ENCODE data around the gene MYCN. TPM values are rescaled to one million over a fixed set of nuclear protein-coding genes. Genes with fewer than 3 reads are reported as not detected.

MYCN gene
- total RNA-seq, 2 donors from 2014 or later, result 0.21 to 0.81 TPM

DNA sequence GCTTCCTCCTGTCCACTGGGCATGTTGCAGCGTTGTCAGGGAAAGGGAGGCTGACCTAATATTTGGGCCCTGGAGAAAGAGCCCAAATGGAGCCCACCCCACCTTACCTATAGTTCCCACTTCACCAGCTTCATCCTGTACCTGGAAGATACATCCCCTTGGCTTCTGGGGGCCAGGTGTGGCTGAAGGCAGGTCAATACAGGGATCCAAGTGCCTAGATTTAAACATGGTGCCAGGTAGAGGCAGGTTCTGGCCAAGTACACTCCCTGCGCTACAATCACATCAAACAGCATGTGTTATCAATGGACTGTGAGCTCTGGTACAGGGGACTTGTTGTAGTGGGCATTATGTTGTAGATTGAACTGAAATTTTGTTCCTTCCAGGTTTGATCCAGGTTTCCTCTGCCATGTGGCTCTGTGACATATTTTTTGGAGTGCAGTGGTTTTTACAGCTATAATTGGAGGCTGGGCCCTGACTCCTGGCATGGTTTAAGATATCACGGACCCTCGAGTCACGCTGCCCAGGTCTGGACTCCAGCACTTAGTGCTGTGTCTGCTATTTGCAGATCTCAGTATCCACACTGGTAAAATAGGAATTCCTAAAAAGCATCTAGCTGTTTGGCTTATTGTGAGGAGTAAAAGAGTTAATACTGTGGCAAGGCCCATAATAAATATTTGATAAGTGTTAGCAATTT is 23.8 kb downstream of the MYCN start:
- no peaks in the 10 kb centered on the region for H3K36me3 ChIP-seq
- ATAC-seq (ENCODE audit: insufficient number of reproducible peaks, low FRiP score, low read depth), result no peak
- H3K27ac ChIP-seq, result no peak overlapping the region
- no peaks in the 10 kb centered on the region for H3K4me1 ChIP-seq (ENCODE audit: control insufficient read depth in 1 of 2, low read depth in 2 of 2)
- H3K4me3 ChIP-seq, result no peak overlapping the region
- TF ChIP-seq, protein P1, sequence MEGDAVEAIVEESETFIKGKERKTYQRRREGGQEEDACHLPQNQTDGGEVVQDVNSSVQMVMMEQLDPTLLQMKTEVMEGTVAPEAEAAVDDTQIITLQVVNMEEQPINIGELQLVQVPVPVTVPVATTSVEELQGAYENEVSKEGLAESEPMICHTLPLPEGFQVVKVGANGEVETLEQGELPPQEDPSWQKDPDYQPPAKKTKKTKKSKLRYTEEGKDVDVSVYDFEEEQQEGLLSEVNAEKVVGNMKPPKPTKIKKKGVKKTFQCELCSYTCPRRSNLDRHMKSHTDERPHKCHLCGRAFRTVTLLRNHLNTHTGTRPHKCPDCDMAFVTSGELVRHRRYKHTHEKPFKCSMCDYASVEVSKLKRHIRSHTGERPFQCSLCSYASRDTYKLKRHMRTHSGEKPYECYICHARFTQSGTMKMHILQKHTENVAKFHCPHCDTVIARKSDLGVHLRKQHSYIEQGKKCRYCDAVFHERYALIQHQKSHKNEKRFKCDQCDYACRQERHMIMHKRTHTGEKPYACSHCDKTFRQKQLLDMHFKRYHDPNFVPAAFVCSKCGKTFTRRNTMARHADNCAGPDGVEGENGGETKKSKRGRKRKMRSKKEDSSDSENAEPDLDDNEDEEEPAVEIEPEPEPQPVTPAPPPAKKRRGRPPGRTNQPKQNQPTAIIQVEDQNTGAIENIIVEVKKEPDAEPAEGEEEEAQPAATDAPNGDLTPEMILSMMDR (IDR thresholded peaks at IDR 0.05), result no peak
- H3K27me3 ChIP-seq (replicated peaks; ENCODE audit: insufficient read depth), result no peaks in the 10 kb centered on the region
- DNase-seq (ENCODE audit: low spot score), result no peak
- H3K9me3 ChIP-seq, result no peaks in the 10 kb centered on the region

DNA sequence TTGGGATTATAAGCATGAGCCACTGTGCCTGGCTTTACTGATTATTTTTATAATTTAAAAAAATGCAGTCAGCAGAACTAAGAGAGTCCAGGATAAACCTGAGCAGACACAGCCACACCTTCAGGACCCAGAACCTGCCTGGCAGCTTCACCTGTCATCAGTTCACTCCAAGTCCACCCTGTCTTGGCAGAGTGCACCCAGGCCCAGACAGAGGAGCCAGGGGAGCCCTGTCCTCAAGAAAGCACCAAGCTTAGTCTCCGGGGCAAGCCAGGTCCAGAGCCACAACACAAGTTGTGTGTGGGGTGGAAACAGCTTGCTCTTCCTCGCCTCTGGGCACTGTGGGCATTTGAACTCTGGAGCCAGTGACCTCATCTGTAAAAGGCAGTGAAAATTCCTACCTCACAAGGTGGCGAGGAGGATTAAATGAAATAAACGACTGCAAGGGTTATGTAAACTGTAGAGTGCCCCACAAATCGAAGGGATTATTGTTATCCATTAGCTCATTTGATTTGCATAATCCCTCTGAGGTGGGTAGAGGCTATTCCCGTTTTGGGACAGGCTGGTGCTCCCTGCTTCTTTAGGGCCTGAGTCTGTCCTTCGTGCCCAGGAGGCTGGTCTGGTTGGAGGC is 24.7 kb downstream of the MYCN start:
- H3K4me1 ChIP-seq (ENCODE audit: control insufficient read depth in 1 of 2, low read depth in 2 of 2), result no peaks in the 10 kb centered on the region
- H3K9me3 ChIP-seq, result no peaks in the 10 kb centered on the region
- no peak overlapping the region for H3K27ac ChIP-seq
- DNase-seq (ENCODE audit: low spot score) (no peak), ATAC-seq (ENCODE audit: insufficient number of reproducible peaks, low FRiP score, low read depth) (no peak)
- no peaks in the 10 kb centered on the region for H3K36me3 ChIP-seq
- no peaks in the 10 kb centered on the region for H3K27me3 ChIP-seq (replicated peaks; ENCODE audit: insufficient read depth)
- H3K4me3 ChIP-seq, result no peak overlapping the region
- TF ChIP-seq, protein P1 (IDR thresholded peaks at IDR 0.05), result no peak

DNA sequence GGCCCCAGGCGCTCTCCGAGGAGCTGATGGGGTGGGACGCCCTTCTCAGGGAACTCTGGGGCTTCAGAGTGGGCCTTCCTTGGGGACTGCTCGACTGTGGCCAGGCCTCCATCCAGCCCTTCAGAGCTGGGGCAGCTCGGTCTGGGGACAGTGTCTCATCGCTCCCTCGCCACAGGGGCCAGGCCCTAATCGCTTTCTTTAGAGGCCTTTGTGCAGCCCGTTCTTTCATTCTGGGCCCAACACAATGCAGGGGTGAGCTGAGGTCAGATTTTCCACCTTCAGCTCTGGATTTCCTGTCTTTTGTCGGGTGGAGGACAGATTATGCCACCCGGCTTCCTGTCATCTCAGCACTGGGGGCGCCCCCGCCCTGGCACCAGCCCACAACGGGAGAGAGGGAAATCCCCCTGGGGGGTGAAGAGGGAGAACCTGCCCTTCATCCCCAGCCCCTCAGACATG is 25.2 kb downstream of the MYCN start:
- H3K36me3 ChIP-seq, result no peaks in the 10 kb centered on the region
- ATAC-seq (ENCODE audit: insufficient number of reproducible peaks, low FRiP score, low read depth) (no peak), DNase-seq (ENCODE audit: low spot score) (no peak)
- H3K9me3 ChIP-seq, result no peaks in the 10 kb centered on the region
- TF ChIP-seq, protein P1 (IDR thresholded peaks at IDR 0.05), result no peak
- no peak overlapping the region for H3K4me3 ChIP-seq
- H3K27me3 ChIP-seq (replicated peaks; ENCODE audit: insufficient read depth), result no peaks in the 10 kb centered on the region
- H3K4me1 ChIP-seq (ENCODE audit: control insufficient read depth in 1 of 2, low read depth in 2 of 2), result no peaks in the 10 kb centered on the region
- H3K27ac ChIP-seq, result no peak overlapping the region

DNA sequence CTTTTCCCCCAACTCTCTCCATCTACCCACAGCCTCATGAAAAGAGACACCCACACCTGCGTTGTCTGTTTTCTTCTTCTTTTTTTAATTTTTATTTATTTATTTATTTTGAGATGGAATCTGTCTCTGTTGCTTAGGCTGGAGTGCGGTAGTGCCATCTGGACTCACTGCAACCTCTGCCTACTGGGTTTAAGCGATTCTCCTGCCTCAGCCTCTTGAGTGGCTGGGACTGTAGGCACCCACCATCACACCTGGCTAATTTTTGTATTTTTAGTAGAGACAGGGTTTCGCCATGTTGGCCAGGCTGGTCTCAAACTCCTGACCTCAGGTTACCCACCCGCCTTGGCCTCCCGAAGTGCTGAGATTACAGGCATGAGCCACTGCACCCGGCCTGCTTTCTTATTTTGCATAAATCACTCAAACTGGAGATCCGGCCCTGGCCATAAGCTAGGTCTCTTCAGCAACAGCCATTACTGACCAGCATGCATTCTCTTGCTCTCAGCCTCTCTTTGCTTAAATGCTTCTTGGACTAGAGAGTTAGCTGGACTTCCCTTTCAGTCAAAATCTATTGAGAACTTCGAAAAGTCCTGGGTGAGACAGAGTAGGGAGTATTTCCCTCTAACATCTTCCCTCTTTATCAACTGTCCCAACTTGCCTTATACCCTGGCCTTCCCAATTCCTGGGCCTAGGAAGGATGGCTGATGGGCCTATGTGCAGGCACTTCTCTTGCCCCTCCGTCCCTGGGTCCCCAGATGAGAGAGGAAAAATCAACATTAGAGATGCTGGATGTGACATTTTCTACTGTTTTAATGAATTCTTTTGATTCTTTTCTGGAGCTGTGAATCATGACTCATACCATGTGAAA is 27.3 kb downstream of the MYCN start:
- TF ChIP-seq, protein P1 (IDR thresholded peaks at IDR 0.05), result no peak
- Histone ChIP-seq H3K4me1 (ENCODE audit: control insufficient read depth in 1 of 2, low read depth in 2 of 2) (no peaks in the 10 kb centered on the region), H3K36me3 (no peaks in the 10 kb centered on the region), H3K9me3 (no peaks in the 10 kb centered on the region), H3K4me3 (no peak overlapping the region), H3K27ac (no peak overlapping the region), H3K27me3 (replicated peaks; ENCODE audit: insufficient read depth) (no peaks in the 10 kb centered on the region)
- ATAC-seq (ENCODE audit: insufficient number of reproducible peaks, low FRiP score, low read depth), result no peak
- DNase-seq (ENCODE audit: low spot score), result no peak
